ENCODE results near the gene TMEM185B.
"Not testable (repeated sequence)": the region's sequence is repeated elsewhere in the genome, so short reads cannot be mapped to it uniquely, and the experiment has no call there.

Gene TMEM185B

GRCh38 chr2:120209427-120210269 is 13.6 kb downstream of the TMEM185B start:
- DNase-seq (ENCODE audit: extremely low read depth in 1 of 2, low read depth in 1 of 2), result no peak

DNA sequence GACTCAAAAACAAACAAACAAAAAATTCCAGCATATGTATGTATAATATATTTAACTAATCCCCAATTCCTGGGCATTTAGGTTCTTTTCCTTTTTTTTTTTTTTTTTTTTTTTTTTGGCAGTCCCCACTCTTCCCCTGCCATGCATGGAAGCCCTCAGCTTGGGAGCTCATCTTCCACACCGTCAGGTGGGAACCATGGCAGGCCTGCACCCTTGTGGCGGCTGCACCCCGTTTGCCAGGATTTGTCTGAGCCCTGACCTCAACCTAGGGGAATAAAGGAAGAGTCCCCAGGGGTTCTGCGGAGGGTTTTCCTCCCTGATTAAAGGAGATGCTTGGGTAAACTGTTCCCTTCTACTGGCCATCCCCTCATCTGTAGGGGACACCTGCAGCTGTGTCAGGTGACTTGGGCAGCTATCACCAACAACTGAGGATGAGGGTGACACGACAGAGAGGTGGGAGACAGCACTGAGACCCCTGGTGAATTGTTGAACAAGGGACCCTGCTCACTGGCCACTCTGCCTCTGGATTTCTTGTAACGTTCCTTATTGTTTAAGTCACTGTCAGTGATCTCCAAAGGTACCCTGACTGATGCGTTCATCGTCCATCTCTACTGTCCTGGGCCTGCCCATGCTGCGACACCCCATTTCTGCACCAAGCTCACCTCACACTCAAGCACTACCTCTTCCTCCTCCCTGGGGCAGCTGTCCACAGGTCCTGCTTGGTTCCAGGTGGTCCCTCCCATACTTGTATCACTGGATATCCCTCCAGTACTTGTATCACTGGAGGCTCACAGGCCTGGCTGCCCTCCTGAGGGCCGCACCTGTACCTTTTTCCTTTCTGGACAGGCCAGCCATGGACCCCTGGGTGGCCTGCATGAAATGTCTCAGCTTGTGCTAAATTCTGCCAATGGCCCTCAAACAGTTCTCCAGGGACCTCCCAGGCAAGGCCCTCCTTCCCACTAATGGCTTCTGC is 14.5 kb downstream of the TMEM185B start:
- no peak for DNase-seq (ENCODE audit: extremely low read depth in 1 of 2, low read depth in 1 of 2)

DNA sequence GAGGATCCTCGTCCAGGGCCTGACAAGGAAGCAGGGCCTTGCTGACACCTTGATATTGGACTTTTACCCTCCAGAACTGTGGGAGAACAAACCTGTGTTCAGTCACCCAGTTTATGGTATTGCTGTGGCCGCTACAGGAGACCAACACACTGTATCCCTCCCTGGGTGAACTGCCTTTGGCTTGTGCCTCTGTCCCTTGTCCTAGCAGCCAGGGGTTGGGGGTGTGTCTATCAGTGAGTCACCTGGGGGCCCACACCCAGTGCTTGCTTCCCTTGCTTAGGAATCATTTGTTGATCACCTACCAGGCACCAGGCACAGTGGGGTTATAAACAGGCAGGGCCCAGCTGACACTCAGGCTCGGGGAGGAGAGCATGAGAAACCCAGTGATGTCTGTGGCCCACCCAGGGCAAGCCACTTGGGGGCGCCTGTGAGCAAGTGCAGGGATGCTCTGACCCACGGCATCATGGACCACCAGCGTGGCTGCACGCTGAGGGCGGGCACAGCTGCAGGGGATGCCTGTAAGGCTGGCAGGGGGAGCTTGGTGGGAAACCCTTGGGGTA is 17.1 kb downstream of the TMEM185B start:
- peak in 1 of 2 donors; percentile 37 for DNase-seq (ENCODE audit: extremely low read depth in 1 of 2, low read depth in 1 of 2)

DNA sequence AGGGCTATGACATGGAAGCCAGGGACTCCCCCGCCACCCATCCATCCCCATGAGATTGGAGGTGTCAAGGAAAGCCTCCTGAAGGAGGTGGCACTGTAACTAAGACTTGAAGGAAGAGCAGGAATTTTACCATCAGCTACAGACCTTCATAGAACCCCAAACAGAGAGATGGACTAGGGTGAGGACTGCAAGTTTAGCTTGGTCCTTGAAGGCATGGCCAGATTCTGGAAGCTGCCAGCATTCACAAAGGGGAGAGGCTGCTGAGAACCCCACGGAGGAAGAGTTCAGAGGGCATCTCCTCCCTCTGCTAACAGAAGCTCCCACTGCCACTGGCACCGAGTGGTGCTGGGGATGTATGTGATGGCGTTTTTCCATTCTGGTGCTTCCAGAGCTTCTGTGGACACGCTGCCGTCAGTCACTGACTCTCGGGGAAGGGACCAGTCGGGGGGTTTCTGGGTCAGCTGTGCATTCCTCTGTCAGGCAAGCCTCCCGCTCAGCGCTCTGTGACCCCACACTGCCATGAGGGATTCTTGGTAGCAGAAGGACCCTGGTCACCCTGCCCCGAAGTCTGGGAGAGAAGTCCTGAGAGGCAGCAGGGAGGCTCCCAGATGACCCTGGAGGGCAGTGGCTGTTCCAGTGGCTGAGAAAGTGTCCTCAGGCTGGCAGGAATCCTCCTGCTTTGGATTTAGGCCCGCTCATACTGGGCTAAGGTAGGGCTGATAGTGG is 18.1 kb downstream of the TMEM185B start:
- no peak for DNase-seq (ENCODE audit: extremely low read depth in 1 of 2, low read depth in 1 of 2)

GRCh38 chr2:120204417-120204816 is 18.8 kb downstream of the TMEM185B start:
- DNase-seq (ENCODE audit: extremely low read depth in 1 of 2, low read depth in 1 of 2), result no peak

DNA sequence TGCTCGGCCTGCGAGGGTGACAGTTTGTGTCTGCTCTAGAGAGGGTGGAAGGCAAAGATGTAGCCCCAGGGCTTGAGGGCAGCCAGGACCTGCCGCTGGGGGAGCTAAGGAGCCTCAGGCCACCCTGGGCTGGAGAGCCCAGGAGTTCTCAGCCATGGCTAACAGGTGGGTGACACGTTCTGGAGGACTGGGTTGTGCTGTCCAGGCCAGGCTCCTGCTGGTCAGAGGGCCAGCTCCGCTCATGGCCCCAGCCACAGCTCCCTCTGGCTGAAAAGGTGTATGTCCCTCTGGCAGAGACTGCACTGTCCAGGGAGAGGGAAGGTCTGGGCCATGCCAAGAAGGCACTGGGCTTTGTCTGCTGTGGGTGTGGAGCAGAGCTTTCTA is 19.2 kb downstream of the TMEM185B start:
- DNase-seq (ENCODE audit: extremely low read depth in 1 of 2, low read depth in 1 of 2), result no peak

DNA sequence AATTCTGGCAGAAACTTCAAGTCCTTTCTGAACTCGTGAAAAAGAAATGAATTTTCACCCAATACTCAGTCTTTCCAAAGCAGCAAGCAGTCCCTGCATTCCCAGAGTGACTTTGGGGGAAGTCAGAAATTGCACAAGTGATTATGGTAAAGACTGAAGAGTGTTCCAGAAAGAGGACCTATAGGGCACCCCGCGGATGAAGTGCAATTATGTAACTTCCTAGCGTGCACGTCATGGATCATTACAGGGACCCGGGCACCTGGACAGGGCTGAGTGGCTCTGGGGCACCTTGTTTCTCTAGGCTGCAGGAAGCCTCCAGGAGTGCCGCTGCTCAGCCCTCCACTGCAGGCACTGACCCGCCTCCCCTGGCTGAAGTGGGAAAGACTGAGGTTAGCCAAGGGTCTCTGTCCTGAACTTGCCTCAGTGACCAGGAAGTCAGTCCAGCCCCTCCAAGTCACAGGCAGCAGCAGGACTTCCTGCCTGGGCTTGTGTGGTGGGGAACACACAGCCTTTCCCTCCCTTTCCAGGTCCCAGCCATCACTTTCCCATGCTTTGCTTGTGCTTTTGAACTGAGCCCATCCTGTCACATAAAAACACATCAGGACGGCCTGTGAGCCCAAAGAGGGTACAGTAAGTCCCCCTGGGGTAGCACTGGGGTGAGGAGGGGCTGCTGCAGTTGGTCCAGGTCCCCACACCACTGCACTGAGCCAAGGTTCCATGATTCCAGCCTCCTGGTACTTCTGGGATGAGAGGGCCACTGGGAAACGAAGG is 19.8 kb downstream of the TMEM185B start:
- no peak for DNase-seq (ENCODE audit: extremely low read depth in 1 of 2, low read depth in 1 of 2)

GRCh38 chr2:120199817-120200459 is 23.3 kb downstream of the TMEM185B start:
- not testable (repeated sequence) for DNase-seq (ENCODE audit: extremely low read depth in 1 of 2, low read depth in 1 of 2)

DNA sequence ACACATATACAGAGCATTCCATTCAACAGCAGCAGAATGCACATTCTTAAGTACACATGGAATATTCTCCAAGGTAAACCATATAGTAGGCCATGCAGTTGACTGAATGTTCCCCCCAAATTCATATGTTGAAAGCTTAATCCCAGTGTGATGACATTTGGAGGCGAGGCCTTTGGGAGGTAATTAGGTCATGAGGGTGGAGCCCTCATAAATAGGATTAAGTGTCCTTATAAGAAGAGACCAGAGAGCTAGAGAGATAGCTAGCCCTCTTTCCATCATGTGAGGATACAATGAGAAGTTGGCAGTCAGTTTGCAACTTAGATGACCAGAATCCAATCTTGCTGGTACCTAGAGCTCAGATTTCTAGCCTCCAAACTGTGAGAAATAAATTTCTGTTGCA is 27.6 kb downstream of the TMEM185B start:
- no peak for DNase-seq (ENCODE audit: extremely low read depth in 1 of 2, low read depth in 1 of 2)

GRCh38 chr2:120192280-120192679 is 30.9 kb downstream of the TMEM185B start:
- no peak for DNase-seq (ENCODE audit: extremely low read depth in 1 of 2, low read depth in 1 of 2)

DNA sequence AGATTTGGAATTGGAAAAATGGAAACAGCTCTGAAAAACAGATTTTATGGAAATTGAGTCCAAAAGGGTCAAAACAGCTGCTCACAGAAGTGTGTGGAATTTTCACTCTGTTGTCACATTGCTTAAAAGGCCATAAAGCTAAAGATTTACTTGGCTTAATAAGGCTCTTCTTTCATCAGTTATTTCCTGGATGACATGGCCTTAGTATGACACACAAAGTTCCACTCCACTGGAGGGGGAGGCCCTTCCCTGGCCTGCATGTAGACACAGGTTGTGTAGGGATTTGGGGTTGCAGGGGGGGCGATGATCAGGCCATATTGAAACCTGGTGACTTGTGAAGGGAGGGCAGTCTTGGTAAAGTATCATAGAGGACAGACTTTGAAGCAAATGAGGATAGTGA is 34.0 kb downstream of the TMEM185B start:
- no peak for DNase-seq (ENCODE audit: extremely low read depth in 1 of 2, low read depth in 1 of 2)

- DNase-seq (ENCODE audit: extremely low read depth in 1 of 2, low read depth in 1 of 2), result no peak
Measured at GRCh38 chr2:120182019-120182560, 41.1 kb downstream of the TMEM185B start.

DNA sequence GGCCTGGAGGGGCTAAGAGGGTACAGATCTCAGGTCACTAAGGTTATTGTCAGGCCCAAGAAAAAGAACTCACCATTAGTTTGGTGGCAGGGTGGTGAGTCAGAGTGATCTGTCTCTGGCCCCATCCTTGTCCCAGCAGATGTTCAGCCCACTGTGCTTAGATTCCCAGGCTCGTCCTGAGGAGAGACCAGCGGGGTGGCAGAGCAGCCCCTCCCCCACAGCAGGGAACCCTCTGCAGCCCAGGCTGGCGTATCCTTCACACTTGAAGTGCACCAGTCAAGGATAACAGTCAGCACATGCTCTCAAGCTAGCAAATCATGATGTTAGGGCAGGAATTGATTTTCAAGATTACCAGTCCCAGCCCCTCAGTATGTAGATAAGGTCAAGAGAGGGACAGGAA is 43.1 kb downstream of the TMEM185B start:
- DNase-seq (ENCODE audit: extremely low read depth in 1 of 2, low read depth in 1 of 2), result no peak

GRCh38 chr2:120179396-120179795 is 43.8 kb downstream of the TMEM185B start:
- no peak for DNase-seq (ENCODE audit: extremely low read depth in 1 of 2, low read depth in 1 of 2)

DNA sequence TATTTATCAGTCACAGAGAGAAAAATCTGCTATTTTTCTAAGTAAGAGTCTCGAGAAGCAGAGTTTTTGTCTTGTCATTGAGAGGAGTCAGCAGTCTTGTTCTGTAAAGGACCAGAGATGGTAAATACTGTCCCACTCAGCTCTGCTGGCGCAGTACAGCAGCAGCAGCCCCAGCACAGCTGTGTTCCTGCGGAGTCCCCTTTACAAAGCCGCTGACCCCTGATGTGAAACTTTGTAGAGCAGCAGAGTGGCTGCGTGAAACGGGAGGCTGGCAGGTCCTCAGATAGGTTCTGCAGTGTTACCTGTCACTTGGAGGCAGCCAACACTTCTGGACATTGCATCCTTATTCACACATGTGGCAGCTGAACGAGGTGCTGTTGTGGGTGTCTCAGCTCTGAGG is 45.2 kb downstream of the TMEM185B start:
- DNase-seq (ENCODE audit: extremely low read depth in 1 of 2, low read depth in 1 of 2), result no peak

- DNase-seq (ENCODE audit: extremely low read depth in 1 of 2, low read depth in 1 of 2), result peak; percentile 55 to 71
Measured at GRCh38 chr2:120177001-120177621, 46.1 kb downstream of the TMEM185B start.

- DNase-seq (ENCODE audit: extremely low read depth in 1 of 2, low read depth in 1 of 2), result no peak
Measured at GRCh38 chr2:120176526-120176925, 46.7 kb downstream of the TMEM185B start.

DNA sequence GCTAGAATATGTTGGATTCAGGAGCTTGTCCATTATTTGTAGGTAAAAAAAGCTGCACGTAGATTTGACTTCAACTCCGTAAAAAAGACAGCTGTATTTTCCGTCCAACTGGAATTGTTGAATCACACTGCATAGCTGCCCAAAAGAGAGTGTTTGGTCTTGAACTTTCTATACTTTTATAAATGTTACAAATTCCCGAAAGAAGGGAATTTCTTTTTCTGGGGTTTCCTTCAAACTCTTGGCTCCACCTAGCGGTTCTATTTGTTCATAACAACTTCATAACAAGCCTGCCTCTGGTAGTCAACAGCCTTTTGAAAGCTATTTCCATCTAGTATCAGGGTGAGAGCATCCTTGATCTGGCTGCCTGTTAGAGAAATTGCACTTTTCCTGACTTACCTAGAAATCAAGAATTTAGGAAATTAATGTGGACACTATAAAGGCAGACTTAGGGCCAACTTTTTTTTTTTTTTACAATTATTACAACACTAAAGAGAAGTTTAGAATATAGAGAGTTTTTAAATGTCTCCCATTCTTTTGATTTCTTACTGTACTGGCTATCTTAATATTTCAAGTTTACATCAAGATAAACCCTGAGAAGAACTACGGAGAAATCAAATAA is 48.1 kb downstream of the TMEM185B start:
- DNase-seq (ENCODE audit: extremely low read depth in 1 of 2, low read depth in 1 of 2), result no peak
